ENCODE measurements around the gene RDH13. TPM values are rescaled to one million over a fixed set of nuclear protein-coding genes. Genes with fewer than 3 reads are reported as not detected.

The RDH13 gene
- total RNA-seq, 1 experiment from 2014 or later, result 31.1 TPM

DNA sequence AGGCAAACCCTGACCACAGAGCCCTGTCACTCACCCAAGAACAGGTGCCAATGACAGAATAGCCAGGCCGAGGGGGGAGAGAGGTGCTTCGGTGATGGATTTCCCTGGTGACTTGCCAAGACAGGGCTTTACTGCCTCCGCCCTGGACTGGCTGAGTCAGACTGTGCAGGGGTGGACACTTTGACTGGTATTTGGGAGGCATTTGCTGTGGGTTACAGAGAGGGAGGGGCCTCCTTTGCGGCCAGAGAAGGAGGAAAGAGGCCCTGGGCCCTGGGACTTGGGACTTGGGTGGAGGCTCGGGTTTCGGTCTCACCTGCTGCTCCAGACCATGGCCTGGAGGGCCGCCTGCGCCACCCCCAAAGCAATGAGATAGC is 8.2 kb upstream of the RDH13 start:
- H3K4me2 ChIP-seq (ENCODE audit: low read length), result peak overlapping the region; percentile 99

More for the DNA sequence above, 8.2 kb upstream of the RDH13 start:
- Histone ChIP-seq H3K4me1 (ENCODE audit: control insufficient read depth in 1 of 2, insufficient read depth in 2 of 2, low read length in 2 of 2) (peaks cover 37 to 47% of the 10 kb centered on the region in 2 experiments), H3K4me3 (replicated peaks in 1 of 2; ENCODE audit: low read depth in 1 of 2, low read length in 2 of 2) (peak overlapping the region in 1 of 2 experiments; percentile 35; a peak in 3 of 4 replicates), H2AFZ (ENCODE audit: low read depth, low read length, poor library complexity, severe bottlenecking) (no peak overlapping the region), H3K9me2 (ENCODE audit: insufficient read depth) (no peaks in the 10 kb centered on the region), H3K9ac (ENCODE audit: low read length) (peak overlapping the region; percentile 43), H3K36me3 (ENCODE audit: control insufficient read depth in 1 of 2, insufficient read depth in 2 of 2, low read length in 2 of 2) (no peaks in the 10 kb centered on the region), H4K20me1 (ENCODE audit: insufficient read depth) (no peaks in the 10 kb centered on the region), H3K27ac (ENCODE audit: low read depth, low read length) (peak overlapping the region; percentile 27), H3K9me3 (ENCODE audit: control insufficient read depth in 1 of 2, insufficient read depth in 1 of 2, low read depth in 1 of 2, low read length in 2 of 2) (no peaks in the 10 kb centered on the region), H3K27me3 (ENCODE audit: insufficient read depth, low read length) (no peaks in the 10 kb centered on the region), H3K79me2 (ENCODE audit: insufficient read depth, low read length) (no peaks in the 10 kb centered on the region)
- ATAC-seq (peak; percentile 81), DNase-seq (ENCODE audit: low read depth, low spot score) (peak; percentile 89)
- TF ChIP-seq POLR2A (IDR thresholded peaks at IDR 0.05; ENCODE audit: borderline replicate concordance, extremely low read depth, insufficient read depth, insufficient read length) (no peak), SP1 (IDR thresholded peaks at IDR 0.05; ENCODE audit: low read depth) (peak; percentile 81), JUND (IDR thresholded peaks at IDR 0.05) (peak; percentile 73), EZH2phosphoT487 (IDR thresholded peaks at IDR 0.05; ENCODE audit: borderline replicate concordance) (no peak), RAD21 (IDR thresholded peaks at IDR 0.05; ENCODE audit: low read depth) (no peak; the same call in 1 of the 2 replicates), SRF (IDR thresholded peaks at IDR 0.05; ENCODE audit: low read depth) (no peak), EZH2 (IDR thresholded peaks at IDR 0.05) (no peak), POLR2AphosphoS5 (IDR thresholded peaks at IDR 0.05; ENCODE audit: low read depth, low read length) (peak; percentile 78), CBX3 (IDR thresholded peaks at IDR 0.05; ENCODE audit: low read depth) (0 out of 2 replicates have a peak, but pooled peaks have one; percentile 29), YY1 (IDR thresholded peaks at IDR 0.05; ENCODE audit: extremely low read depth, insufficient replicate concordance, low read depth, low read length) (peak; percentile 44), SIN3A (IDR thresholded peaks at IDR 0.05; ENCODE audit: low read depth) (peak; percentile 75), EGR1 (IDR thresholded peaks at IDR 0.05; ENCODE audit: low read depth) (peak; percentile 74)
- TF ChIP-seq, protein P1, sequence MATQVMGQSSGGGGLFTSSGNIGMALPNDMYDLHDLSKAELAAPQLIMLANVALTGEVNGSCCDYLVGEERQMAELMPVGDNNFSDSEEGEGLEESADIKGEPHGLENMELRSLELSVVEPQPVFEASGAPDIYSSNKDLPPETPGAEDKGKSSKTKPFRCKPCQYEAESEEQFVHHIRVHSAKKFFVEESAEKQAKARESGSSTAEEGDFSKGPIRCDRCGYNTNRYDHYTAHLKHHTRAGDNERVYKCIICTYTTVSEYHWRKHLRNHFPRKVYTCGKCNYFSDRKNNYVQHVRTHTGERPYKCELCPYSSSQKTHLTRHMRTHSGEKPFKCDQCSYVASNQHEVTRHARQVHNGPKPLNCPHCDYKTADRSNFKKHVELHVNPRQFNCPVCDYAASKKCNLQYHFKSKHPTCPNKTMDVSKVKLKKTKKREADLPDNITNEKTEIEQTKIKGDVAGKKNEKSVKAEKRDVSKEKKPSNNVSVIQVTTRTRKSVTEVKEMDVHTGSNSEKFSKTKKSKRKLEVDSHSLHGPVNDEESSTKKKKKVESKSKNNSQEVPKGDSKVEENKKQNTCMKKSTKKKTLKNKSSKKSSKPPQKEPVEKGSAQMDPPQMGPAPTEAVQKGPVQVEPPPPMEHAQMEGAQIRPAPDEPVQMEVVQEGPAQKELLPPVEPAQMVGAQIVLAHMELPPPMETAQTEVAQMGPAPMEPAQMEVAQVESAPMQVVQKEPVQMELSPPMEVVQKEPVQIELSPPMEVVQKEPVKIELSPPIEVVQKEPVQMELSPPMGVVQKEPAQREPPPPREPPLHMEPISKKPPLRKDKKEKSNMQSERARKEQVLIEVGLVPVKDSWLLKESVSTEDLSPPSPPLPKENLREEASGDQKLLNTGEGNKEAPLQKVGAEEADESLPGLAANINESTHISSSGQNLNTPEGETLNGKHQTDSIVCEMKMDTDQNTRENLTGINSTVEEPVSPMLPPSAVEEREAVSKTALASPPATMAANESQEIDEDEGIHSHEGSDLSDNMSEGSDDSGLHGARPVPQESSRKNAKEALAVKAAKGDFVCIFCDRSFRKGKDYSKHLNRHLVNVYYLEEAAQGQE (IDR thresholded peaks at IDR 0.05; ENCODE audit: low read depth), result no peak
- TF ChIP-seq, protein P2, sequence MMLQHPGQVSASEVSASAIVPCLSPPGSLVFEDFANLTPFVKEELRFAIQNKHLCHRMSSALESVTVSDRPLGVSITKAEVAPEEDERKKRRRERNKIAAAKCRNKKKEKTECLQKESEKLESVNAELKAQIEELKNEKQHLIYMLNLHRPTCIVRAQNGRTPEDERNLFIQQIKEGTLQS (IDR thresholded peaks at IDR 0.05), result no peak
- TF ChIP-seq, protein P3, sequence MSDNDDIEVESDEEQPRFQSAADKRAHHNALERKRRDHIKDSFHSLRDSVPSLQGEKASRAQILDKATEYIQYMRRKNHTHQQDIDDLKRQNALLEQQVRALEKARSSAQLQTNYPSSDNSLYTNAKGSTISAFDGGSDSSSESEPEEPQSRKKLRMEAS (IDR thresholded peaks at IDR 0.05), result peak; percentile 34; the same call in 1 of the 2 replicates
- POLR2A ChIA-PET, result interaction anchor here (1.3 kb wide), 1 partner anchor 9 kb away, joined by 7 read pairs; no protein-coding TSS in a partner anchor
- RAD21 ChIA-PET (ENCODE audit: low non-redundant PET in 1 of 2, low total read pairs in 2 of 2, uncharacterized antibody in 2 of 2, unreplicated experiment in 2 of 2), result no interaction called here
- BruUV-seq (replicated peaks), result no TSS peak
- CTCF ChIA-PET, result no interaction called here
- intact Hi-C loops (cut with micrococcal nuclease), result no loop called here

Measured in HCT116 (cell line).